HG03558 (cell line): ENCODE data around the gene SPRR4.

ENCODE experiments used
- ATAC-seq: cut with Tn5 transposase; IDR thresholded peaks from one replicate; pipeline ENCODE4 v1.9.1; 2021; ENCODE audit warnings: moderate number of reproducible peaks; ENCODE audit not compliant: unreplicated experiment; ENCODE audit errors: extremely low read depth

Gene SPRR4

GRCh38 chr1:152964536-152964935, 5.9 kb upstream of the SPRR4 start:
- ATAC-seq = no peak

- no peak for ATAC-seq
Measured at GRCh38 chr1:152965853-152966252, 4.6 kb upstream of the SPRR4 start.

GRCh38 chr1:152967201-152967600, 3.2 kb upstream of the SPRR4 start:
- ATAC-seq = no peak

GRCh38 chr1:152968248-152968647, 2.2 kb upstream of the SPRR4 start:
- peak; percentile 94 for ATAC-seq

GRCh38 chr1:152969036-152969435, 1.4 kb upstream of the SPRR4 start:
- ATAC-seq = no peak

GRCh38 chr1:152972196-152972886, 1.9 kb downstream of the SPRR4 start:
- ATAC-seq = no peak

- no peak for ATAC-seq
Measured at GRCh38 chr1:152976688-152977087, 6.2 kb downstream of the SPRR4 start.

- ATAC-seq = no peak
Measured at GRCh38 chr1:152977614-152978013, 7.2 kb downstream of the SPRR4 start.

GRCh38 chr1:152980676-152981075, 10.2 kb downstream of the SPRR4 start:
- ATAC-seq = no peak

GRCh38 chr1:152981146-152981871, 10.9 kb downstream of the SPRR4 start:
- no peak for ATAC-seq

GRCh38 chr1:152982076-152982475, 11.6 kb downstream of the SPRR4 start:
- ATAC-seq = no peak

GRCh38 chr1:152983234-152983633, 12.8 kb downstream of the SPRR4 start:
- no peak for ATAC-seq

- ATAC-seq = no peak
Measured at GRCh38 chr1:152983743-152984142, 13.3 kb downstream of the SPRR4 start, which contains the start of gene SPRR1A. Gene SPRR1A, plus strand, starts transcription at chr1:152984081. Its CDS starts 1,150 bp downstream, at chr1:152985231.

- ATAC-seq = no peak
Measured at GRCh38 chr1:152986578-152986977, 16.1 kb downstream of the SPRR4 start.

- ATAC-seq = no peak
Measured at GRCh38 chr1:152993186-152993585, 22.7 kb downstream of the SPRR4 start.

GRCh38 chr1:152995842-152996241, 25.4 kb downstream of the SPRR4 start:
- no peak for ATAC-seq

- ATAC-seq = no peak
Measured at GRCh38 chr1:152996633-152997400, 26.4 kb downstream of the SPRR4 start.

- ATAC-seq = no peak
Measured at GRCh38 chr1:152997901-152998300, 27.5 kb downstream of the SPRR4 start.

GRCh38 chr1:152998476-152998875, 28.0 kb downstream of the SPRR4 start:
- no peak for ATAC-seq

GRCh38 chr1:152999818-153000217, 29.4 kb downstream of the SPRR4 start:
- ATAC-seq = no peak

GRCh38 chr1:153000294-153000693, 29.8 kb downstream of the SPRR4 start:
- ATAC-seq = no peak
